H9 (cell line): ENCODE measurements around the gene DPAGT1. TPM values are rescaled to one million over a fixed set of nuclear protein-coding genes. Genes with fewer than 3 reads are reported as not detected.
A peak's percentile ranks its signal among the peaks of the same experiment; 100 is the strongest.

ENCODE experiments used
- DNase-seq: peaks from one replicate; pipeline ENCODE4 v3.0.0-alpha.2; 2017
- H2AFZ ChIP-seq: one replicate; pipeline ENCODE4 v1.6.1; 2013; ENCODE audit warnings: mild to moderate bottlenecking, low read length, control low read depth, moderate library complexity
- H2AK5ac ChIP-seq: 2 replicates; pipeline ENCODE4 v1.6.1; 2013; ENCODE audit warnings: low read length, control low read depth, mixed read lengths; ENCODE audit not compliant: insufficient read length
- H2BK120ac ChIP-seq: one replicate; pipeline ENCODE4 v1.6.1; 2013; ENCODE audit warnings: low read depth, mild to moderate bottlenecking, low read length, control low read depth, inconsistent platforms; ENCODE audit not compliant: poor library complexity, severe bottlenecking
- H2BK12ac ChIP-seq: 2 replicates; pipeline ENCODE4 v1.6.1; 2013; ENCODE audit warnings: low read length, control low read depth, mixed read lengths, low read depth; ENCODE audit not compliant: insufficient read length
- H2BK15ac ChIP-seq: 2 replicates; pipeline ENCODE4 v1.6.1; 2013; ENCODE audit warnings: low read depth, low read length, control low read depth
- H2BK20ac ChIP-seq: one replicate; pipeline ENCODE4 v1.6.1; 2013; ENCODE audit warnings: low read depth, mild to moderate bottlenecking, low read length, control low read depth, inconsistent platforms; ENCODE audit not compliant: poor library complexity, severe bottlenecking
- H2BK5ac ChIP-seq: 2 replicates; pipeline ENCODE4 v1.6.1; 2013; ENCODE audit warnings: low read length, control low read depth, mixed read lengths; ENCODE audit not compliant: insufficient read length
- H3K14ac ChIP-seq: 2 replicates; pipeline ENCODE4 v1.6.1; 2013; ENCODE audit warnings: low read length, control low read depth; ENCODE audit not compliant: insufficient read depth
- H3K18ac ChIP-seq: 2 replicates; pipeline ENCODE4 v1.6.1; 2013; ENCODE audit warnings: low read depth, mild to moderate bottlenecking, mixed read lengths, low read length, control low read depth; ENCODE audit not compliant: insufficient read length
- H3K23ac ChIP-seq: 2 replicates; pipeline ENCODE4 v1.6.1; 2013; ENCODE audit warnings: low read length, control low read depth, mixed read lengths, low read depth; ENCODE audit not compliant: insufficient read length
- H3K23me2 ChIP-seq: 2 replicates; pipeline ENCODE4 v1.6.1; 2013; ENCODE audit warnings: low read depth, mild to moderate bottlenecking, mixed read lengths, low read length, control low read depth; ENCODE audit not compliant: insufficient read length, poor library complexity, severe bottlenecking
- H3K27ac ChIP-seq: 2 replicates; pipeline ENCODE4 v1.5.1; 2013; ENCODE audit warnings: low read length, control low read depth, mixed read lengths, low read depth; ENCODE audit not compliant: insufficient read length
- H3K27me3 ChIP-seq: 2 replicates; pipeline ENCODE4 v1.6.1; 2013; ENCODE audit warnings: low read length, control low read depth, inconsistent platforms; ENCODE audit not compliant: insufficient read depth
- H3K4ac ChIP-seq: 2 replicates; pipeline ENCODE4 v1.6.1; 2013; ENCODE audit warnings: low read depth, mild to moderate bottlenecking, control low read depth, inconsistent platforms, low read length, moderate library complexity
- H3K4me1 ChIP-seq: 2 replicates; pipeline ENCODE4 v1.6.1; 2013; ENCODE audit warnings: low read length, control low read depth, inconsistent platforms; ENCODE audit not compliant: insufficient read depth
- H3K4me2 ChIP-seq: 2 replicates; pipeline ENCODE4 v1.6.1; 2013; ENCODE audit warnings: low read length, control low read depth, mixed read lengths; ENCODE audit not compliant: insufficient read length, insufficient read depth
- H3K56ac ChIP-seq: 2 replicates; pipeline ENCODE4 v1.6.1; 2013; ENCODE audit warnings: low read depth, mild to moderate bottlenecking, mixed read lengths, low read length, control low read depth; ENCODE audit not compliant: insufficient read length
- H3K79me1 ChIP-seq: 2 replicates; pipeline ENCODE4 v1.6.1; 2013; ENCODE audit warnings: low read depth, mild to moderate bottlenecking, moderate library complexity, low read length, control low read depth, inconsistent platforms; ENCODE audit not compliant: insufficient read depth, poor library complexity, severe bottlenecking
- H3K79me2 ChIP-seq: 2 replicates; pipeline ENCODE4 v1.6.1; 2013; ENCODE audit warnings: low read length, control low read depth, inconsistent platforms; ENCODE audit not compliant: insufficient read depth
- H3K9ac ChIP-seq: 2 replicates; pipeline ENCODE4 v1.6.1; 2013; ENCODE audit warnings: low read length, control low read depth, mixed read lengths; ENCODE audit not compliant: insufficient read length; ENCODE audit errors: extremely low read depth
- H3K9me3 ChIP-seq: one replicate; pipeline ENCODE4 v1.6.1; 2013; ENCODE audit warnings: low read depth, low read length, inconsistent platforms; ENCODE audit not compliant: control insufficient read depth
- H3T11ph ChIP-seq: one replicate; pipeline ENCODE4 v1.6.1; 2013; ENCODE audit warnings: mild to moderate bottlenecking, low read length, control low read depth, inconsistent platforms
- H4K20me1 ChIP-seq: one replicate; pipeline ENCODE4 v1.6.1; 2013; ENCODE audit not compliant: control insufficient read depth, insufficient read length, insufficient read depth
- H4K5ac ChIP-seq: 2 replicates; pipeline ENCODE4 v1.6.1; 2013; ENCODE audit warnings: low read depth, mild to moderate bottlenecking, mixed read lengths, low read length, control low read depth; ENCODE audit not compliant: insufficient read length
- H4K8ac ChIP-seq: replicated peaks from 2 replicates; pipeline ENCODE4 v1.6.1; 2013; ENCODE audit warnings: low read length, control low read depth, mixed read lengths, low read depth; ENCODE audit not compliant: insufficient read length
- H4K91ac ChIP-seq: 2 replicates; pipeline ENCODE4 v1.6.1; 2013; ENCODE audit warnings: low read depth, mild to moderate bottlenecking, moderate library complexity, mixed read lengths, low read length, control low read depth; ENCODE audit not compliant: insufficient read length
- H3K27ac Mint-ChIP-seq, 3 experiments: 2 replicates in 2 of 3; 3 replicates in 1 of 3; pipeline ENCODE4 v1.8.0; 2020 to 2021; ENCODE audit warnings: mixed read lengths in 3 of 3, mild to moderate bottlenecking in 1 of 3, moderate library complexity in 1 of 3
- H3K27me3 Mint-ChIP-seq: 2 replicates; pipeline ENCODE4 v1.8.0; 2021; ENCODE audit warnings: low read depth, mild to moderate bottlenecking, moderate library complexity, mixed read lengths
- H3K36me3 Mint-ChIP-seq, 3 experiments: 2 replicates in 2 of 3; 3 replicates in 1 of 3; pipeline ENCODE4 v1.8.0; 2020 to 2021; ENCODE audit warnings: low read depth in 3 of 3, mixed read lengths in 3 of 3; ENCODE audit not compliant: insufficient read depth in 1 of 3
- H3K4me1 Mint-ChIP-seq, 2 experiments: 2 replicates each; pipeline ENCODE4 v1.8.0; 2020; ENCODE audit warnings: mixed read lengths in 2 of 2
- H3K4me3 Mint-ChIP-seq, 2 experiments: 2 replicates in 1 of 2; 3 replicates in 1 of 2; pipeline ENCODE4 v1.8.0; 2020 to 2021; ENCODE audit warnings: mild to moderate bottlenecking in 2 of 2, mixed read lengths in 2 of 2, moderate library complexity in 1 of 2
- H3K9me3 Mint-ChIP-seq, 2 experiments: 2 replicates in 1 of 2; 3 replicates in 1 of 2; pipeline ENCODE4 v1.8.0; 2020; ENCODE audit warnings: mild to moderate bottlenecking in 2 of 2, mixed read lengths in 2 of 2, moderate library complexity in 1 of 2
- WGBS: extraction: QIAGEN DNeasy Blood & Tissue Kit; methylation state at CpG from one replicate; pipeline ENCODE4 v1.1.7; 2013; ENCODE audit warnings: missing lambda C conversion rate, low lambda C conversion rate, mixed read lengths; ENCODE audit not compliant: insufficient read length; ENCODE audit errors: extremely low coverage; 5-methylcytosine and 5-hydroxymethylcytosine counted together
- total RNA-seq: library from RNA; stranded (reverse); gene quantifications from 2 replicates; pipeline ENCODE4 v1.2.1, GENCODE V29; 2021
- TF ChIP-seq, protein P1 (sequence below): fragments of 200-600 bp; sonication (generic); conservative IDR thresholded peaks from 3 replicates; pipeline ENCODE4 v1.8.0; 2021; ENCODE audit warnings: antibody characterized with exemption, mild to moderate bottlenecking

The DPAGT1 gene
- total RNA-seq, 1 experiment from 2014 or later = 43.6 TPM

GRCh38 chr11:119094816-119095065 is 6.9 kb downstream of the DPAGT1 start:
- Histone ChIP-seq H3K18ac (peak overlapping the region; percentile 81), H4K20me1 (no peaks in the 10 kb centered on the region), H2BK20ac (no peak overlapping the region), H2BK15ac (no peak overlapping the region), H4K8ac (no peak overlapping the region), H3K4me2 (peak overlapping the region; percentile 44), H3K79me2 (peaks cover 20% of the 10 kb centered on the region; the same call in 1 of the 2 replicates), H3K9ac (peak overlapping the region; percentile 95), H3K23ac (no peak overlapping the region), H2BK12ac (no peak overlapping the region), H3K23me2 (peaks cover 13% of the 10 kb centered on the region), H3K56ac (no peak overlapping the region), H4K91ac (no peak overlapping the region), H3K4me1 (no peaks in the 10 kb centered on the region; the same call in 1 of the 2 replicates), H4K5ac (no peak overlapping the region), H2AK5ac (no peak overlapping the region), H2BK5ac (no peak overlapping the region), H3K9me3 (no peaks in the 10 kb centered on the region), H3K27ac (no peak overlapping the region), H2AFZ (no peak overlapping the region), H2BK120ac (no peak overlapping the region), H3T11ph (no peak overlapping the region), H3K79me1 (no peaks in the 10 kb centered on the region), H3K14ac (peak overlapping the region; percentile 95), H3K4ac (no peak overlapping the region), H3K27me3 (no peaks in the 10 kb centered on the region)
- no peaks in the 10 kb centered on the region; a peak in 1 of 5 replicates for H3K9me3 Mint-ChIP-seq
- TF ChIP-seq, protein P1, sequence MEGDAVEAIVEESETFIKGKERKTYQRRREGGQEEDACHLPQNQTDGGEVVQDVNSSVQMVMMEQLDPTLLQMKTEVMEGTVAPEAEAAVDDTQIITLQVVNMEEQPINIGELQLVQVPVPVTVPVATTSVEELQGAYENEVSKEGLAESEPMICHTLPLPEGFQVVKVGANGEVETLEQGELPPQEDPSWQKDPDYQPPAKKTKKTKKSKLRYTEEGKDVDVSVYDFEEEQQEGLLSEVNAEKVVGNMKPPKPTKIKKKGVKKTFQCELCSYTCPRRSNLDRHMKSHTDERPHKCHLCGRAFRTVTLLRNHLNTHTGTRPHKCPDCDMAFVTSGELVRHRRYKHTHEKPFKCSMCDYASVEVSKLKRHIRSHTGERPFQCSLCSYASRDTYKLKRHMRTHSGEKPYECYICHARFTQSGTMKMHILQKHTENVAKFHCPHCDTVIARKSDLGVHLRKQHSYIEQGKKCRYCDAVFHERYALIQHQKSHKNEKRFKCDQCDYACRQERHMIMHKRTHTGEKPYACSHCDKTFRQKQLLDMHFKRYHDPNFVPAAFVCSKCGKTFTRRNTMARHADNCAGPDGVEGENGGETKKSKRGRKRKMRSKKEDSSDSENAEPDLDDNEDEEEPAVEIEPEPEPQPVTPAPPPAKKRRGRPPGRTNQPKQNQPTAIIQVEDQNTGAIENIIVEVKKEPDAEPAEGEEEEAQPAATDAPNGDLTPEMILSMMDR = peak; percentile 71
- H3K4me1 Mint-ChIP-seq = peaks cover 29% of the 10 kb centered on the region in 2 experiments
- peak overlapping the region; percentile 92 to 96 for H3K4me3 Mint-ChIP-seq
- no peaks in the 10 kb centered on the region for H3K27me3 Mint-ChIP-seq
- WGBS = no CpG with 5 or more reads among the region's 19 CpGs
- H3K36me3 Mint-ChIP-seq = peaks cover 36 to 67% (median 59%) of the 10 kb centered on the region in 3 experiments
- H3K27ac Mint-ChIP-seq = peak overlapping the region in 2 of 3 experiments; percentile 95 to 96; a peak in 5 of 7 replicates
- DNase-seq = no peak
